K562 (cell line): ENCODE data around the gene NDUFA6. TPM values are rescaled to one million over a fixed set of nuclear protein-coding genes. Genes with fewer than 3 reads are reported as not detected.

Experiments used
- ATAC-seq: fragments of 200-7000 bp; cut with Tn5 transposase; 3 replicates; pipeline ENCODE4 v1.9.1; 2020; ENCODE audit warnings: moderate library complexity
- BruUV-seq: library from RNA; stranded (reverse); fragments of 400-500 nt; replicated peaks from 2 replicates; lab custom pipeline; 2021; lab: Mats Ljungman, UMichigan
- CTCF ChIA-PET: fragments of 300-600 bp; formaldehyde crosslinking; extraction: SDS; loops from one replicate; lab custom pipeline; 2021; ENCODE audit warnings: low intra/inter-chr PET ratio; lab: Yijun Ruan, JAX
- POLR2A ChIA-PET: fragments of 300-600, 350-650 bp; sonication (Branson Sonifier 250); formaldehyde crosslinking; extraction: SDS; loops from one replicate; lab custom pipeline; 2021; ENCODE audit warnings: antibody characterized with exemption, inconsistent platforms; lab: Yijun Ruan, JAX
- DNase-seq, 4 experiments: peaks; one replicate each; pipeline versions ENCODE4 v3.0.0 to v3.0.0-alpha.2; 2011 to 2018; ENCODE audit warnings: low spot score in 3 of 4, mixed read lengths in 3 of 4; ENCODE audit errors: extremely low read depth in 1 of 4
- FAIRE-seq: peaks from 2 replicates; lab custom pipeline; 2011; peaks lifted over from hg19 to GRCh38; lab: Jason Lieb, UNC
- H2AFZ ChIP-seq: 2 replicates; pipeline ENCODE4 v1.6.0; 2011; ENCODE audit warnings: low read depth, low read length, control low read depth, inconsistent platforms
- H3K27ac ChIP-seq: fragments of 200-600 bp; 3 replicates; pipeline ENCODE4 v1.8.0; 2011; ENCODE audit warnings: low read depth, mild to moderate bottlenecking, control low read depth, inconsistent platforms, low read length, moderate library complexity, mixed read lengths; ENCODE audit errors: extremely low read depth
- H3K27me3 ChIP-seq, 2 experiments: fragments of 300-600 bp in 1 of 2; 2 replicates in 1 of 2; 3 replicates in 1 of 2; pipeline versions ENCODE4 v1.6.0 to v1.8.0; 2011; ENCODE audit warnings: inconsistent platforms in 2 of 2, low read length in 2 of 2, mild to moderate bottlenecking in 1 of 2, mixed read lengths in 1 of 2, moderate library complexity in 1 of 2; ENCODE audit not compliant: control insufficient read depth in 2 of 2, insufficient read depth in 2 of 2
- H3K36me3 ChIP-seq: fragments of 300-600 bp; 3 replicates; pipeline ENCODE4 v1.8.0; 2011; ENCODE audit warnings: mild to moderate bottlenecking, low read length, inconsistent platforms; ENCODE audit not compliant: control insufficient read depth, insufficient read depth
- H3K4me1 ChIP-seq, 2 experiments: fragments of 200-600 bp in 1 of 2; replicated peaks in 1 of 2; 2 replicates in 1 of 2; 3 replicates in 1 of 2; pipeline versions ENCODE4 v1.5.1 to v1.8.0; 2011; ENCODE audit warnings: inconsistent platforms in 2 of 2, low read length in 2 of 2, mild to moderate bottlenecking in 1 of 2, mixed read lengths in 1 of 2, moderate library complexity in 1 of 2; ENCODE audit not compliant: control insufficient read depth in 2 of 2, insufficient read depth in 2 of 2
- H3K4me2 ChIP-seq: 2 replicates; pipeline ENCODE4 v1.6.1; 2011; ENCODE audit warnings: low read length, control low read depth, inconsistent platforms, mixed read lengths; ENCODE audit not compliant: insufficient read depth
- H3K4me3 ChIP-seq: fragments of 200-600 bp; sonication (generic), shearing (Covaris generic); 2 replicates; pipeline ENCODE4 v1.5.1; 2016; ENCODE audit warnings: control low read depth, inconsistent platforms
- H3K79me2 ChIP-seq: fragments of 200-600 bp; 3 replicates; pipeline ENCODE4 v1.8.0; 2011; ENCODE audit warnings: low read length, inconsistent platforms; ENCODE audit not compliant: control insufficient read depth, insufficient read depth
- H3K9ac ChIP-seq, 2 experiments: 2 replicates each; pipeline versions ENCODE4 v1.6.0 to v1.6.1; 2011; ENCODE audit warnings: low read depth in 2 of 2, low read length in 2 of 2, control low read depth in 1 of 2, inconsistent platforms in 1 of 2, mild to moderate bottlenecking in 1 of 2, mixed read lengths in 1 of 2; ENCODE audit not compliant: insufficient read depth in 1 of 2
- H3K9me1 ChIP-seq: one replicate; pipeline ENCODE4 v1.6.0; 2011; ENCODE audit warnings: inconsistent platforms, mild to moderate bottlenecking, low read length, moderate library complexity; ENCODE audit not compliant: control insufficient read depth, insufficient read depth
- H3K9me3 ChIP-seq: replicated peaks from 2 replicates; pipeline ENCODE4 v1.5.1; 2011; ENCODE audit warnings: low read depth, low read length, inconsistent platforms; ENCODE audit not compliant: control insufficient read depth, insufficient read depth
- H4K20me1 ChIP-seq: replicated peaks from 2 replicates; pipeline ENCODE4 v1.6.1; 2011; ENCODE audit warnings: low read length, inconsistent platforms, mixed read lengths; ENCODE audit not compliant: control insufficient read depth, insufficient read depth
- BCOR ChIP-seq: fragments of 450-650 bp; IDR thresholded peaks from 2 replicates; pipeline ENCODE4 v1.6.1; 2016
- DPF2 ChIP-seq: fragments of 450-650 bp; IDR thresholded peaks from 2 replicates; pipeline ENCODE4 v1.6.1; 2016
- EHMT2 ChIP-seq: fragments of 450-650 bp; IDR thresholded peaks from 2 replicates; pipeline ENCODE4 v1.6.1; 2018; ENCODE audit warnings: antibody characterized with exemption
- ETS2 ChIP-seq: IDR thresholded peaks from 2 replicates; pipeline ENCODE4 v1.6.1; 2016; ENCODE audit warnings: borderline replicate concordance, missing genetic modification characterization, mild to moderate bottlenecking, moderate library complexity, missing compliant biosample characterization; ENCODE audit not compliant: poor library complexity, severe bottlenecking
- FOXK1 ChIP-seq: sonication (generic); formaldehyde crosslinking; IDR thresholded peaks from 2 replicates; pipeline ENCODE4 v1.8.0; 2022; ENCODE audit warnings: missing genetic modification reagents, mild to moderate bottlenecking, borderline replicate concordance
- GATA2 ChIP-seq: sonication (generic); formaldehyde crosslinking; IDR thresholded peaks from 2 replicates; pipeline ENCODE4 v1.4.0; 2020; ENCODE audit warnings: mild to moderate bottlenecking, missing genetic modification reagents
- KDM1A ChIP-seq, 2 experiments: fragments of 450-650 bp; IDR thresholded peaks; 2 replicates each; pipeline ENCODE4 v1.6.1; 2016; ENCODE audit warnings: mild to moderate bottlenecking in 2 of 2
- L3MBTL2 ChIP-seq: fragments of 450-650 bp; IDR thresholded peaks from 2 replicates; pipeline ENCODE4 v1.6.1; 2016; ENCODE audit warnings: mild to moderate bottlenecking, moderate library complexity
- MTA3 ChIP-seq: fragments of 450-650 bp; formaldehyde crosslinking; IDR thresholded peaks from 2 replicates; pipeline ENCODE4 v1.6.1; 2017; ENCODE audit warnings: mild to moderate bottlenecking, borderline replicate concordance
- MXI1 ChIP-seq: IDR thresholded peaks from 2 replicates; pipeline ENCODE4 v1.6.1; 2011; ENCODE audit warnings: low read depth, mild to moderate bottlenecking, improper control_type of control experiment, low read length
- PURB ChIP-seq: sonication (generic); formaldehyde crosslinking; IDR thresholded peaks from 2 replicates; pipeline ENCODE4 v1.9.0; 2021; ENCODE audit warnings: low read depth, mild to moderate bottlenecking, missing genetic modification reagents
- SPI1 ChIP-seq: IDR thresholded peaks from 2 replicates; pipeline ENCODE4 v1.6.1; 2011; ENCODE audit warnings: low read depth, low read length, control low read depth, borderline replicate concordance
- U2AF2 ChIP-seq: fragments of 200-400 bp; formaldehyde crosslinking; optimal IDR thresholded peaks from 2 replicates; pipeline ENCODE3; 2017; ENCODE audit warnings: low read depth, mild to moderate bottlenecking, low read length
- ZNF146 ChIP-seq: IDR thresholded peaks from one replicate; pipeline ENCODE4 v1.6.1; 2018; ENCODE audit warnings: missing compliant biosample characterization; ENCODE audit not compliant: unreplicated experiment
- ZNF175 ChIP-seq: fragments of 200-800 bp; sonication (Bioruptor generic); IDR thresholded peaks from 2 replicates; pipeline ENCODE4 v1.6.1; 2016; ENCODE audit warnings: low read depth, mild to moderate bottlenecking, missing genetic modification characterization, missing compliant biosample characterization
- ZNF184 ChIP-seq: sonication (generic); formaldehyde crosslinking; IDR thresholded peaks from 2 replicates; pipeline ENCODE4 v1.5.0; 2020; ENCODE audit warnings: missing genetic modification reagents
- ZNF354B ChIP-seq: fragments of 250-450 bp; sonication (Bioruptor Pico); IDR thresholded peaks from 2 replicates; pipeline ENCODE4 v1.4.0; 2020
- ZNF561 ChIP-seq: fragments of 450-650 bp; formaldehyde crosslinking; conservative IDR thresholded peaks from 2 replicates; pipeline ENCODE4 v1.4.0; 2020; ENCODE audit warnings: mild to moderate bottlenecking, moderate library complexity
- WGBS: fragments of 100-300 bp; shearing (Covaris generic); methylation state at CpG from one replicate; pipeline ENCODE4 v1.1.6; 2016; ENCODE audit warnings: low coverage, mixed read lengths; ENCODE audit not compliant: insufficient coverage; ENCODE audit errors: missing lambda C conversion rate; 5-methylcytosine and 5-hydroxymethylcytosine counted together
- in situ Hi-C: fragments of 300-500 bp; cut with MboI; formaldehyde crosslinking; loops from 4 replicates; pipeline ENCODE4 v1.15.0; 2018; ENCODE audit warnings: inconsistent platforms, mixed read lengths
- intact Hi-C: fragments of 100-400 bp; cut with micrococcal nuclease; formaldehyde crosslinking; loops from 2 replicates; pipeline ENCODE4 v1.14.2; 2022
- polyA plus RNA-seq, 8 experiments: library from polyadenylated mRNA; depleted of rRNA in 4 of 8; stranded (reverse) in 5 of 8; unstranded in 3 of 8; fragments of >200 nt; fragmentation: Nextera tagmentation in 2 of 8; fragmentation: Illumina TruSeq in 1 of 8; extraction: Ambion mirVana in 2 of 8; extraction: Trizol in 1 of 8; gene quantifications; 2 replicates each; pipeline versions ENCODE4 v1.2.1 to v1.2.3, GENCODE V29; 2011 to 2014; ENCODE audit warnings: inconsistent platforms in 1 of 8, missing spikeins in 1 of 8
- total RNA-seq, 7 experiments: library from RNA; depleted of rRNA in 6 of 7; stranded (reverse); fragments of >200 nt in 6 of 7; fragmentation: Illumina TruSeq in 2 of 7; extraction: Trizol in 2 of 7; gene quantifications; 2 replicates each; pipeline versions ENCODE4 v1.2.1 to v1.2.3, GENCODE V29; 2011 to 2021; ENCODE audit warnings: low replicate concordance in 1 of 7
- TF ChIP-seq, protein P1 (sequence below): fragments of 450-650 bp; IDR thresholded peaks from 2 replicates; pipeline ENCODE4 v1.6.1; 2017; ENCODE audit warnings: antibody characterized with exemption, mild to moderate bottlenecking

The NDUFA6 gene
- total and polyA plus RNA-seq, 9 of the 15 experiments (the other 6 are each of a cell fraction or from before 2014, with no cell fraction given) = 90.0 to 474 (median 128) TPM

DNA sequence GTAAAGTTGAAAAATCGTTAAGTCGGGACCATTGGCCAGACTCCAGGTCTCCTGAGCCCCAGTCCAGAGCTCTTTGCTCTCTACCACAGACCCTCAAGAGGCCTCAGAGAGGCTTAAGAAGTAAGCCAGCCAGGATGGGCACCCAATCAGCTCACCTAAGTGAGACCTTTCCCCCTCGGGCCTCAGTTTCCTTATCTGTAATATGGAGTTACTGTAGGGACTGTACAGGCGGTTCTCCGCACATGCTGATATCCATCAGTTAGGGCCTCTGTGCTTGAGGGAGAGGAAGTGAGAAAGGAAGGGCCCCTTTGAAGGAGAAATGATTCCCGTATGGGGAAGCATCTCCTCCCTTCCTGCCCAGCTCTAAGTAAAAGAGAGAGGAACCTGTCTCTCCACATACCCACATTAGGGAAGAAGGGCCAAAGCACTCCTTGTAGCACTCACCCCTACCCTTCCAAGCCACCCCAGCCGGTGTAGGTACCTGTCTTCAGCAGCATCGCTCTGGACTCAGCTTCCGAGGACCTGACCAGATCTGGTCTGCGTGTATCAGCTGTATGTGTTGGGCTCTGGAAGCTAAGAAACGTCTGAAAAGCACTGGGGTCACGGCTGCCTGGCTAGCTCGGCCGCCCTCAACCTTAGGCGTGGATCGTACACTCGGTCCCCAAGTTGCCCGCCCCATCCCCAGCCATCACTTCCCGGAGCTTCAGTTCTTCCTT is 20.6 kb downstream of the NDUFA6 start:
- peak; percentile 63 for FAIRE-seq
- ChIA-PET POLR2A (interaction anchor here (0.6 to 1.6 kb wide), 7 partner anchors 9 to 491 kb away, joined by 3 to 7 read pairs (median 3); partner anchors contain the start of genes NDUFA6 and SMDT1), CTCF (no interaction called here)
- TF ChIP-seq SPI1 (peak; percentile 81; the same call in 1 of the 2 replicates), U2AF2 (no peak), DPF2 (peak; percentile 26; the same call in 1 of the 2 replicates), ETS2 (no peak), KDM1A (IDR thresholded peaks at IDR 0.05) (0 out of 4 replicates have a peak, but pooled peaks of 1 of the 2 experiments have one; percentile 14), GATA2 (CRISPR knock-in tag) (peak; percentile 55; the same call in 1 of the 2 replicates), PURB (CRISPR knock-in tag) (no peak), FOXK1 (CRISPR knock-in tag) (0 out of 2 replicates have a peak, but pooled peaks have one; percentile 1), ZNF184 (no peak), BCOR (0 out of 2 replicates have a peak, but pooled peaks have one; percentile 40), ZNF561 (CRISPR knock-in tag) (no peak), ZNF175 (peak; percentile 25; the same call in 1 of the 2 replicates), L3MBTL2 (no peak; the same call in 1 of the 2 replicates), ZNF146 (CRISPR knock-in tag) (no peak), ZNF354B (CRISPR knock-in tag) (no peak), EHMT2 (no peak), MTA3 (0 out of 2 replicates have a peak, but pooled peaks have one; percentile 17), MXI1 (peak; percentile 14; the same call in 1 of the 2 replicates)
- TF ChIP-seq, protein P1, sequence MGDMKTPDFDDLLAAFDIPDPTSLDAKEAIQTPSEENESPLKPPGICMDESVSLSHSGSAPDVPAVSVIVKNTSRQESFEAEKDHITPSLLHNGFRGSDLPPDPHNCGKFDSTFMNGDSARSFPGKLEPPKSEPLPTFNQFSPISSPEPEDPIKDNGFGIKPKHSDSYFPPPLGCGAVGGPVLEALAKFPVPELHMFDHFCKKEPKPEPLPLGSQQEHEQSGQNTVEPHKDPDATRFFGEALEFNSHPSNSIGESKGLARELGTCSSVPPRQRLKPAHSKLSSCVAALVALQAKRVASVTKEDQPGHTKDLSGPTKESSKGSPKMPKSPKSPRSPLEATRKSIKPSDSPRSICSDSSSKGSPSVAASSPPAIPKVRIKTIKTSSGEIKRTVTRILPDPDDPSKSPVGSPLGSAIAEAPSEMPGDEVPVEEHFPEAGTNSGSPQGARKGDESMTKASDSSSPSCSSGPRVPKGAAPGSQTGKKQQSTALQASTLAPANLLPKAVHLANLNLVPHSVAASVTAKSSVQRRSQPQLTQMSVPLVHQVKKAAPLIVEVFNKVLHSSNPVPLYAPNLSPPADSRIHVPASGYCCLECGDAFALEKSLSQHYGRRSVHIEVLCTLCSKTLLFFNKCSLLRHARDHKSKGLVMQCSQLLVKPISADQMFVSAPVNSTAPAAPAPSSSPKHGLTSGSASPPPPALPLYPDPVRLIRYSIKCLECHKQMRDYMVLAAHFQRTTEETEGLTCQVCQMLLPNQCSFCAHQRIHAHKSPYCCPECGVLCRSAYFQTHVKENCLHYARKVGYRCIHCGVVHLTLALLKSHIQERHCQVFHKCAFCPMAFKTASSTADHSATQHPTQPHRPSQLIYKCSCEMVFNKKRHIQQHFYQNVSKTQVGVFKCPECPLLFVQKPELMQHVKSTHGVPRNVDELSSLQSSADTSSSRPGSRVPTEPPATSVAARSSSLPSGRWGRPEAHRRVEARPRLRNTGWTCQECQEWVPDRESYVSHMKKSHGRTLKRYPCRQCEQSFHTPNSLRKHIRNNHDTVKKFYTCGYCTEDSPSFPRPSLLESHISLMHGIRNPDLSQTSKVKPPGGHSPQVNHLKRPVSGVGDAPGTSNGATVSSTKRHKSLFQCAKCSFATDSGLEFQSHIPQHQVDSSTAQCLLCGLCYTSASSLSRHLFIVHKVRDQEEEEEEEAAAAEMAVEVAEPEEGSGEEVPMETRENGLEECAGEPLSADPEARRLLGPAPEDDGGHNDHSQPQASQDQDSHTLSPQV = 0 out of 2 replicates have a peak, but pooled peaks have one; percentile 43

More for the DNA sequence above, 20.6 kb downstream of the NDUFA6 start:
- H3K9me3 ChIP-seq = no peaks in the 10 kb centered on the region
- TSS peak; percentile 82 for BruUV-seq
- in situ Hi-C loops = no loop called here
- intact Hi-C loops = loop anchor here (10.0 kb wide), 1 partner anchor 105 kb away; the partner anchor contains the start of gene SEPTIN3
- ATAC-seq = peak; percentile 32
- H3K4me2 ChIP-seq = peak overlapping the region; percentile 97
- no peaks in the 10 kb centered on the region for H4K20me1 ChIP-seq
- H2AFZ ChIP-seq = peak overlapping the region; percentile 91
- DNase-seq = peak in 2 of 4 experiments; percentile 19 to 37
- peaks cover 2% of the 10 kb centered on the region for H3K9me1 ChIP-seq
- H3K36me3 ChIP-seq = peaks cover 30% of the 10 kb centered on the region; the same call in 2 of the 3 replicates
- H3K9ac ChIP-seq = peak overlapping the region; percentile 81 to 88
- H3K27ac ChIP-seq = peak overlapping the region; percentile 84
- H3K4me1 ChIP-seq = peaks cover 19 to 42% of the 10 kb centered on the region in 2 experiments; a peak in 4 of 5 replicates
- peak overlapping the region; percentile 54 for H3K4me3 ChIP-seq
- WGBS = 2% methylated on average over 18 of the region's 19 CpGs
- peaks cover 21% of the 10 kb centered on the region for H3K79me2 ChIP-seq
- H3K27me3 ChIP-seq = no peaks in the 10 kb centered on the region
